HG03139 (cell line): ENCODE results near the gene RBM17.
"Not testable (repeated sequence)": the region's sequence is repeated elsewhere in the genome, so short reads cannot be mapped to it uniquely, and the experiment has no call there.

Source experiments
- ATAC-seq: cut with Tn5 transposase; IDR thresholded peaks from one replicate; pipeline ENCODE4 v1.9.1; 2021; ENCODE audit not compliant: unreplicated experiment

Gene RBM17

GRCh38 chr10:6077071-6077675, 11.7 kb upstream of the RBM17 start:
- ATAC-seq: no peak

GRCh38 chr10:6079044-6079443, 9.8 kb upstream of the RBM17 start:
- no peak for ATAC-seq

GRCh38 chr10:6080417-6080973, 8.3 kb upstream of the RBM17 start:
- ATAC-seq: no peak

- ATAC-seq: no peak
Measured at GRCh38 chr10:6082496-6083395, 6.1 kb upstream of the RBM17 start.

- no peak for ATAC-seq
Measured at GRCh38 chr10:6083523-6084475, 5.0 kb upstream of the RBM17 start.

GRCh38 chr10:6086375-6087233, 2.2 kb upstream of the RBM17 start:
- ATAC-seq: no peak

GRCh38 chr10:6089334-6090219, 743 bp downstream of the RBM17 start:
- peak; percentile 24 for ATAC-seq

GRCh38 chr10:6091630-6092029, 2.8 kb downstream of the RBM17 start:
- ATAC-seq: no peak

- no peak for ATAC-seq
Measured at GRCh38 chr10:6092731-6093130, 3.9 kb downstream of the RBM17 start.

- ATAC-seq: no peak
Measured at GRCh38 chr10:6095810-6096570, 7.2 kb downstream of the RBM17 start.

GRCh38 chr10:6097063-6097462, 8.2 kb downstream of the RBM17 start:
- ATAC-seq: no peak

GRCh38 chr10:6098156-6098555, 9.3 kb downstream of the RBM17 start:
- no peak for ATAC-seq

- no peak for ATAC-seq
Measured at GRCh38 chr10:6100370-6100769, 11.5 kb downstream of the RBM17 start.

- ATAC-seq: no peak
Measured at GRCh38 chr10:6101181-6101580, 12.3 kb downstream of the RBM17 start.

GRCh38 chr10:6102128-6102527, 13.3 kb downstream of the RBM17 start:
- ATAC-seq: no peak

GRCh38 chr10:6103591-6103990, 14.8 kb downstream of the RBM17 start:
- no peak for ATAC-seq

GRCh38 chr10:6107616-6108015, 18.8 kb downstream of the RBM17 start:
- ATAC-seq: not testable (repeated sequence)

- no peak for ATAC-seq
Measured at GRCh38 chr10:6108072-6108471, 19.2 kb downstream of the RBM17 start.
